Stimulated activated CD4-positive, alpha-beta T cell treated with anti-CD3 and anti-CD28 coated beads, Interleukin-15, amount 100 ng/mL, for 24 hours (primary cell): ENCODE data around the gene NXPH4.

Experiments used
- DNase-seq: peaks from one replicate; pipeline ENCODE4 v3.0.0-alpha.2; 2020

NXPH4 gene

GRCh38 chr12:57216014-57216911 is at the start of gene NXPH4:
Gene NXPH4 (plus strand): TSS chr12:57216794. CDS start chr12:57216970, 176 bp downstream.
- DNase-seq = peak; percentile 76

DNA sequence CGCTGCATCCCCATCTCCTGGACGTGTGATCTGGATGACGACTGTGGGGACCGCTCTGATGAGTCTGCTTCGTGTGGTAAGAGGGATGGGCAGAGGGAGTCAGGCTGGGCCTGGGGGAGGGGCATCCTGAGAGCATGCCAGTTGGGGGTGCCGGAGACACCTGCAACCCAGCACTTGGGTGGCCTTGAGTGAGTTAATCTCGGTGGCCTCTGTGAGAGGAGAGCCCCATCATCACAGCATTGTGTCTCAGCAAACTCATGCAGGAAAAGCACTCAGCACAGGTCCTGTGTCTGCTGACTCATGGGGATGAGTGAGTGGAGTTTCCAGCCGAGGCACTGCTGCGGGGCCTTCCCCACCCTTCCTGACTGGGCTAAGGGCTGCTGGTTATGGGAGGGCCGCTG is 49.6 kb upstream of the NXPH4 start:
- DNase-seq = peak; percentile 74

- no peak for DNase-seq
These were observed 48.5 kb upstream of the NXPH4 start for GRCh38 chr12:57168058-57168457.

DNA sequence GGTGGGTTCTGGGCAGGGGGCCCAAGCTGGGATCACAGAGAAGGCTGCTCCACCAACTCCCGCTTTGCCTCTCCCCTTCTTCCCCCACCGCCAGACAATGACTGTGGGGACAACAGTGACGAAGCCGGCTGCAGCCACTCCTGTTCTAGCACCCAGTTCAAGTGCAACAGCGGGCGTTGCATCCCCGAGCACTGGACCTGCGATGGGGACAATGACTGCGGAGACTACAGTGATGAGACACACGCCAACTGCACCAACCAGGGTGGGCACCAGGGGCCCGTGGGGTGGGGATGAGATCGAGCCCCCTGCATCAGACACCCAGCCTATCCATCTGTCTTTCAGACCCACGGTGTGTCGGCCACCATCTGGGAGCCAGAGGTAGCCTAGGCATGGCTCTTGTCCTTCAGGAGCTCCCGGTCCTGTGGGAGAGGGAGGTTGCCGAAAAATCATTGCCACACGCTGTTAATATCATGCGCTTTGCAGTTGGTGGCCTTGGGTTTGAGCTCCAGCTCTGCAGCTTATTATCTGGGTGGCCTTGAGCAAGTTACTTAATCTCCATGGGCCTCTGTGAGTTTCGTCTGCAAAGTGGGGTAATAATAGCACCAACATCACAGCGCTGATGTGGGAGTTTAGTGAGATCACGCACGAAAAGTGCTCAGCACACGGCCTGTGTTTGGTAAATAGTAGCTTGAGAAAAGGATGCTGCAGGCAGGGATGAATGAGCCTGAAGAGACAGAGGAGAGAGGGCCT is 47.4 kb upstream of the NXPH4 start:
- no peak for DNase-seq

- no peak for DNase-seq
These were observed 46.6 kb upstream of the NXPH4 start for GRCh38 chr12:57169969-57170368.

DNA sequence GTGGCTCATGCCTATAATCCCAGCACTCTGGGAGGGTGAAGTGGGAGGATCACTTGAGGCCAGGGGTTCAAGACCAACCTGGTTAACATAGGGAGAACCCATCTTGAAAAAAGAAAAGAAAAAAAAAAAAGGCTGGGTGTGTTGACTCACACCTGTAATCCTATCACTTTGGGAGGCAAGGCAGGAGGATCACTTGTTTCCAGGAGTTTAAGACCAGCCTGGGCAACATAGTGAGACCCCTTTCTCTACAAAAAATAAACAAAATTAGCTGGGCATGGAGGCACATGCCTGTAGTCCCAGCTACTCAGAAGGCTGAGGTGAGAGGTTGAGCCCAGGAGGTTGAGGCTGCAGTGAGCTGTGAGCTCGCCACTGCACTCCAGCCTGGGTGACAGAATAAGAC is 46.2 kb upstream of the NXPH4 start:
- no peak for DNase-seq

- no peak for DNase-seq
These were observed 45.7 kb upstream of the NXPH4 start for GRCh38 chr12:57170927-57171326.

DNA sequence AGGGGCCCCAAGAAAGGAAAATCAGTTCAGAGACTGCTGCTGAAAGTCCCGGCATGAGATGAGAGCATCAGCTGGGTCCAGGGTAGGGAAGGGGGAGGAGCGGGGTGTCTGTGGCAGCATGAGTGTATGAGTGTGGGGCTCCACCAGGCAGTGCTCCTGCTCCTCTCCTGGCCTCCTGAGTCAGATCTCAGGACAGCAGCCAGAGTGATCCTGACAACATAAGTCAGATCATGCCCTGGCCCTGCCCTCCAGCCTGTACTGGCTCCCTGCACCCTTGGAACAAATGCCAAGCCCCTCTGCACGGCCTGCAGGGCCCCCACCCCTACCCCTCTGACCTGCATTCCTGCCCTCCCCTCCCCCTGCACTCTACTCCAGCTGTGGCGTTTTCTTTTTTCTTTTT is 44.9 kb upstream of the NXPH4 start:
- DNase-seq = no peak

DNA sequence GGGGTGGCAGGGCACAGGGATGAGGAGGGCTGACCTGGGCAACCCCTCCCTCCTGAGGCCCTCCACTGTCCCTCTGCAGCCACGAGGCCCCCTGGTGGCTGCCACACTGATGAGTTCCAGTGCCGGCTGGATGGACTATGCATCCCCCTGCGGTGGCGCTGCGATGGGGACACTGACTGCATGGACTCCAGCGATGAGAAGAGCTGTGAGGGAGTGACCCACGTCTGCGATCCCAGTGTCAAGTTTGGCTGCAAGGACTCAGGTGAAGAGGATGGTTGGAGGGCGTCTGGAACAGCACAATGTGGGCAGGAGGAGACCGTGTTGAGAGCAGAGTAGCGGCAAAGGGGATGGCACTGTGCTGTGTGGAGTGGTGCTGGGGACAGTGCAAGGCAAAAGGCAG is 43.5 kb upstream of the NXPH4 start:
- peak; percentile 41 for DNase-seq

- no peak for DNase-seq
These were observed 42.9 kb upstream of the NXPH4 start for GRCh38 chr12:57173683-57174082.

DNA sequence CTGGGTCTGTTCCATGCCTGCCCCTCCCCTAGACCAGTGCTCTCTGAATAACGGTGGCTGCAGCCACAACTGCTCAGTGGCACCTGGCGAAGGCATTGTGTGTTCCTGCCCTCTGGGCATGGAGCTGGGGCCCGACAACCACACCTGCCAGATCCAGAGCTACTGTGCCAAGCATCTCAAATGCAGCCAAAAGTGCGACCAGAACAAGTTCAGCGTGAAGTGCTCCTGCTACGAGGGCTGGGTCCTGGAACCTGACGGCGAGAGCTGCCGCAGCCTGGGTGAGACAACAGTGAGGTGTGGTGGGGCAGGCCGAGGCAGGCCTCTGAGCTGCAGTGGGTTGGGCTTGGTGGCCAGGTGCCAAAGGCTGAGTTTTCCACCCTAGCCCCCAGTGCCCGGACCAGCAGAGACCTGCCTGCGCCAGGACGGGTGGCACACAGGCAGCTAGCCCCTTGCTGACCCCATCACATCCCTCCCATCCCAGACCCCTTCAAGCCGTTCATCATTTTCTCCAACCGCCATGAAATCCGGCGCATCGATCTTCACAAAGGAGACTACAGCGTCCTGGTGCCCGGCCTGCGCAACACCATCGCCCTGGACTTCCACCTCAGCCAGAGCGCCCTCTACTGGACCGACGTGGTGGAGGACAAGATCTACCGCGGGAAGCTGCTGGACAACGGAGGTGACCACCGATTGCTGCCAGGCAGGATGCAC is 41.0 kb upstream of the NXPH4 start:
- peak; percentile 69 for DNase-seq

DNA sequence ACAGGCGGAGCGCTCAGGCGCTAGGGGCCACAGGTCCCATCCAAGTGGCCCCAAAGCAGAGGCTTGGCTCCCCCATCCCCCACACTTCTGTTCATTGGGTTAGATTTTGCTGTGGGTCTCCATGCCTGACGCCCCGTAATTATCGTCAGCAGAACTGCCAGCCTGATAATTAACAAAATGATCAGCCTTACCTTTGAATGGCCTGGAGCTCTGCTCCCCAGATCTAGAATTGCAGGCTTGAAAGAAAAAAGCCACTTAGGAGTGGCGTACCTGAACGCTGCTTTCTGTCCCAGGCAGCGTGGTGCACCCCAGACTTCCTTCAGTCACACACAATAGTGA is 40.5 kb upstream of the NXPH4 start:
- DNase-seq = no peak

DNA sequence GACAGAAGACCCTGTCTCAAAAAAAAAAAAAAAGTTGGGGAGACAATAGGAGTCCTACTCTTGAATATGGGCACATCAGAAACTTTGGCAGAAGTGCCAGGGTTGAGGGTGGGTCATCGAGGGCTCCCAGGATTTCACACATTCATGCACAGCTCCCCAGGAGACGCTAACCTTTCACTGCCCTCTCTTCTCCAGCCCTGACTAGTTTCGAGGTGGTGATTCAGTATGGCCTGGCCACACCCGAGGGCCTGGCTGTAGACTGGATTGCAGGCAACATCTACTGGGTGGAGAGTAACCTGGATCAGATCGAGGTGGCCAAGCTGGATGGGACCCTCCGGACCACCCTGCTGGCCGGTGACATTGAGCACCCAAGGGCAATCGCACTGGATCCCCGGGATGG is 39.7 kb upstream of the NXPH4 start:
- DNase-seq = no peak

- DNase-seq = no peak
These were observed 39.2 kb upstream of the NXPH4 start for GRCh38 chr12:57177354-57177753.

DNA sequence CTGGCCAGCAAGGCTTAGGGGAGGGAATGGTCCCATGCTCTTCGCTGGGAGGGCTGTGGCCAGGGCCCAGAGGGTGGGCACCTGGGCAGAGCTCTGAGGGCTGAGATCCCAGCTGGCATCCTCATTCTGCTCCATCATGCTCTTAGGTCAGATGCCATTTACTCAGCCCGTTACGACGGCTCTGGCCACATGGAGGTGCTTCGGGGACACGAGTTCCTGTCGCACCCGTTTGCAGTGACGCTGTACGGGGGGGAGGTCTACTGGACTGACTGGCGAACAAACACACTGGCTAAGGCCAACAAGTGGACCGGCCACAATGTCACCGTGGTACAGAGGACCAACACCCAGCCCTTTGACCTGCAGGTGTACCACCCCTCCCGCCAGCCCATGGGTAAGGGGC is 38.4 kb upstream of the NXPH4 start:
- DNase-seq = no peak

DNA sequence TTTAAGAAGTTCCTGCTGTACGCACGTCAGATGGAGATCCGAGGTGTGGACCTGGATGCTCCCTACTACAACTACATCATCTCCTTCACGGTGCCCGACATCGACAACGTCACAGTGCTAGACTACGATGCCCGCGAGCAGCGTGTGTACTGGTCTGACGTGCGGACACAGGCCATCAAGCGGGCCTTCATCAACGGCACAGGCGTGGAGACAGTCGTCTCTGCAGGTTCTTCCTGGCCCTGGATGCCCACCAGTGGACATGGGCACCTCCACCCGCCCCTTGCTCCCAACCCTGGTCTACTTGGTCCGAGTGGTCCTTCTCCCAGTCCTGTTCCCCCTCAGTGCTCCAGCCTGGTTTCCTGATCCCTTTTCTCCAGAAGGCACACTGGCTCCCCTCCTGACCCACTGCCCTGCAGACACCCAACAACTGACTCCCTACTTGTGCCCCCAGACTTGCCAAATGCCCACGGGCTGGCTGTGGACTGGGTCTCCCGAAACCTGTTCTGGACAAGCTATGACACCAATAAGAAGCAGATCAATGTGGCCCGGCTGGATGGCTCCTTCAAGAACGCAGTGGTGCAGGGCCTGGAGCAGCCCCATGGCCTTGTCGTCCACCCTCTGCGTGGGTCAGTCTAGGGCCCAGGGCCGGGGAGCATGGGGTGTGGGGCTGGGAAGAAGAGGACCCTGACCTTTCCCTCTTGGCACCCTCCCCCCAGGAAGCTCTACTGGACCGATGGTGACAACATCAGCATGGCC is 37.1 kb upstream of the NXPH4 start:
- no peak for DNase-seq

GRCh38 chr12:57180321-57180989 is 36.1 kb upstream of the NXPH4 start:
- no peak for DNase-seq

GRCh38 chr12:57181072-57181471 is 35.5 kb upstream of the NXPH4 start:
- no peak for DNase-seq

- DNase-seq = no peak
These were observed 34.9 kb upstream of the NXPH4 start for GRCh38 chr12:57181561-57182155.

DNA sequence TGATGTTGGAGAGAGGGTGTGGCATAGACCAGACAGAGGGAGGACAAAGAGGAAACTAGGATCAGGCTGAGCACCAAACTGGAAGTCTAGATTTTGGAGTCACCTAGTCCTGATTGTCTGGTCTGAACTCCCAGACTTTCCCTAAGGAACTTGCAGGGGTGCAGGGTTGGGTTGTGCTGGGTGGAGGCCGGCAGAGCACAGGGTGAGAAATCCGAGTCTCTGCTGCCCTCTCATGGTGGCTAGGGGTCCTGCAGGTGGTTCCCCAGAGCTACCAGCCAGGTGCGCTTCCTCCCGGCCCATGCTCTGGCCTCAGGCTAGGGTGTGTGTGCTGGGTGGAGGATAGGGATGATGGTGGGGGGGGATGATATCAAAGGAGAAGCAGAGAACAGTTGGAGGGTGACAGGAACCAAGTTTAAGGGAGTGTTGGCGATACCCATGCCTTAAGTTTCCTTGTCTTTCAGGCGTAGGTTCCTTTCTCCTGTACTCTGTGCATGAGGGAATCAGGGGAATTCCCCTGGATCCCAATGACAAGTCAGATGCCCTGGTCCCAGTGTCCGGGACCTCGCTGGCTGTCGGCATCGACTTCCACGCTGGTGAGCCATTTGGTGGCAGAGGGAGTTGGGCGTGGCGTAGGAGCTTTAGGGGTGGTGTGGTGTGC is 33.5 kb upstream of the NXPH4 start:
- DNase-seq = peak; percentile 88
